WTC11 (cell line): Measurements from ENCODE around the gene FRYL. TPM values are rescaled to one million over a fixed set of nuclear protein-coding genes. Genes with fewer than 3 reads are reported as not detected.

Source experiments
- ATAC-seq: fragments of 200-7000 bp; cut with Tn5 transposase; 2 replicates; pipeline ENCODE4 v1.10.0; 2021; ENCODE audit warnings: mild to moderate bottlenecking, moderate library complexity
- CTCF ChIA-PET: fragments of 300-600 bp; sonication (Branson Sonifier 250); formaldehyde crosslinking; loops from one replicate; lab custom pipeline; 2021; ENCODE audit warnings: antibody characterized with exemption; lab: Charles Lee
- POLR2A ChIA-PET: fragments of 350-600 bp; sonication (Branson Sonifier 250); formaldehyde crosslinking; loops from one replicate; lab custom pipeline; 2021; ENCODE audit warnings: antibody characterized with exemption; lab: Charles Lee
- DNase-seq: peaks from one replicate; pipeline ENCODE4 v3.0.0; 2021; ENCODE audit warnings: low spot score
- H3K27ac Mint-ChIP-seq: 2 replicates; pipeline ENCODE4 v1.8.0; 2021; ENCODE audit warnings: mixed read lengths
- H3K27me3 Mint-ChIP-seq: 2 replicates; pipeline ENCODE4 v1.8.0; 2021; ENCODE audit warnings: low read depth, mild to moderate bottlenecking, moderate library complexity, mixed read lengths
- H3K36me3 Mint-ChIP-seq: 2 replicates; pipeline ENCODE4 v1.8.0; 2021; ENCODE audit warnings: mixed read lengths
- H3K4me1 Mint-ChIP-seq: 2 replicates; pipeline ENCODE4 v1.8.0; 2022; ENCODE audit warnings: mixed read lengths
- H3K4me3 Mint-ChIP-seq: 2 replicates; pipeline ENCODE4 v1.8.0; 2021; ENCODE audit warnings: mild to moderate bottlenecking, moderate library complexity, mixed read lengths
- H3K9me3 Mint-ChIP-seq: 2 replicates; pipeline ENCODE4 v1.8.0; 2021; ENCODE audit warnings: mixed read lengths
- ARID4B ChIP-seq: sonication (generic); formaldehyde crosslinking; IDR thresholded peaks from 2 replicates; pipeline ENCODE4 v1.8.0; 2023; ENCODE audit warnings: missing genetic modification reagents, mild to moderate bottlenecking, borderline replicate concordance
- ATF1 ChIP-seq: sonication (generic); formaldehyde crosslinking; IDR thresholded peaks from 2 replicates; pipeline ENCODE4 v1.8.1; 2023; ENCODE audit warnings: mild to moderate bottlenecking, moderate library complexity, missing genetic modification reagents
- CREB1 ChIP-seq: sonication (generic); formaldehyde crosslinking; IDR thresholded peaks from 2 replicates; pipeline ENCODE4 v1.8.0; 2023; ENCODE audit warnings: mild to moderate bottlenecking, missing genetic modification reagents
- CTCF ChIP-seq: fragments of 200-600 bp; IDR thresholded peaks from 2 replicates; pipeline ENCODE4 v1.8.0; 2022; ENCODE audit warnings: antibody characterized with exemption
- E2F1 ChIP-seq: sonication (generic); formaldehyde crosslinking; IDR thresholded peaks from 2 replicates; pipeline ENCODE4 v1.8.0; 2022; ENCODE audit warnings: mild to moderate bottlenecking, missing genetic modification reagents
- ELF4 ChIP-seq: sonication (generic); formaldehyde crosslinking; IDR thresholded peaks from 2 replicates; pipeline ENCODE4 v1.8.1; 2022; ENCODE audit warnings: low read depth, mild to moderate bottlenecking, moderate library complexity, missing genetic modification reagents
- FOXJ3 ChIP-seq: sonication (generic); formaldehyde crosslinking; IDR thresholded peaks from 2 replicates; pipeline ENCODE4 v1.9.0; 2021; ENCODE audit warnings: missing genetic modification reagents, mild to moderate bottlenecking, borderline replicate concordance
- GABPB1 ChIP-seq: sonication (generic); formaldehyde crosslinking; IDR thresholded peaks from 2 replicates; pipeline ENCODE4 v1.8.1; 2023; ENCODE audit warnings: mild to moderate bottlenecking, missing genetic modification reagents
- IRF1 ChIP-seq: sonication (generic); formaldehyde crosslinking; IDR thresholded peaks from 2 replicates; pipeline ENCODE4 v1.8.0; 2023; ENCODE audit warnings: missing genetic modification reagents
- IRF2 ChIP-seq: sonication (generic); formaldehyde crosslinking; IDR thresholded peaks from 2 replicates; pipeline ENCODE4 v1.8.0; 2022; ENCODE audit warnings: low read depth, missing genetic modification reagents, borderline replicate concordance
- MXD4 ChIP-seq: fragments of 250-450 bp; sonication (Bioruptor Pico); IDR thresholded peaks from 2 replicates; pipeline ENCODE4 v1.8.0; 2021; ENCODE audit warnings: mild to moderate bottlenecking, moderate library complexity, borderline replicate concordance
- MYBL2 ChIP-seq: sonication (generic); formaldehyde crosslinking; IDR thresholded peaks from 2 replicates; pipeline ENCODE4 v1.8.1; 2023; ENCODE audit warnings: mild to moderate bottlenecking, moderate library complexity, missing genetic modification reagents
- NFE2L1 ChIP-seq: sonication (generic); formaldehyde crosslinking; IDR thresholded peaks from 2 replicates; pipeline ENCODE4 v1.8.1; 2023; ENCODE audit warnings: missing genetic modification reagents
- NR3C1 ChIP-seq: sonication (generic); formaldehyde crosslinking; conservative IDR thresholded peaks from 2 replicates; pipeline ENCODE4 v1.8.1; 2023; ENCODE audit warnings: low read depth, mild to moderate bottlenecking, missing genetic modification reagents
- PRDM15 ChIP-seq: sonication (generic); formaldehyde crosslinking; IDR thresholded peaks from 2 replicates; pipeline ENCODE4 v1.8.0; 2022; ENCODE audit warnings: missing genetic modification reagents
- SP1 ChIP-seq: sonication (generic); formaldehyde crosslinking; conservative IDR thresholded peaks from 2 replicates; pipeline ENCODE4 v1.8.1; 2022; ENCODE audit warnings: missing genetic modification reagents
- STAT6 ChIP-seq: sonication (generic); formaldehyde crosslinking; conservative IDR thresholded peaks from 2 replicates; pipeline ENCODE4 v1.8.1; 2023; ENCODE audit warnings: mild to moderate bottlenecking, low read depth, missing genetic modification reagents, moderate library complexity
- ZNF232 ChIP-seq: sonication (generic); formaldehyde crosslinking; IDR thresholded peaks from 2 replicates; pipeline ENCODE4 v1.8.0; 2022; ENCODE audit warnings: mild to moderate bottlenecking, missing genetic modification reagents
- ZNF425 ChIP-seq: fragments of 250-450 bp; sonication (Bioruptor Pico); conservative IDR thresholded peaks from 2 replicates; pipeline ENCODE4 v1.9.0; 2021; ENCODE audit warnings: mild to moderate bottlenecking
- total RNA-seq: library from RNA; stranded (reverse); gene quantifications from 3 replicates; pipeline ENCODE4 v1.2.3, GENCODE V29; 2021

The FRYL gene
- total RNA-seq, 1 experiment from 2014 or later: 38.7 TPM

- no peak overlapping the region for H3K27ac Mint-ChIP-seq
Measured at GRCh38 chr4:48710446-48711209, 69.5 kb downstream of the FRYL start.

More at GRCh38 chr4:48710446-48711209, 69.5 kb downstream of the FRYL start:
- TF ChIP-seq STAT6 (no peak), E2F1 (CRISPR knock-in tag) (no peak), GABPB1 (no peak), ZNF425 (CRISPR knock-in tag) (no peak), ELF4 (CRISPR knock-in tag) (no peak), NFE2L1 (CRISPR knock-in tag) (no peak), NR3C1 (no peak), IRF1 (CRISPR knock-in tag) (no peak), PRDM15 (no peak), ATF1 (CRISPR knock-in tag) (no peak), CREB1 (CRISPR knock-in tag) (no peak), ARID4B (CRISPR knock-in tag) (no peak), MXD4 (CRISPR knock-in tag) (no peak), ZNF232 (no peak), IRF2 (CRISPR knock-in tag) (no peak), FOXJ3 (CRISPR knock-in tag) (no peak), MYBL2 (CRISPR knock-in tag) (no peak), CTCF (no peak), SP1 (CRISPR knock-in tag) (no peak)
- POLR2A ChIA-PET: no interaction called here
- peaks cover 7% of the 10 kb centered on the region for H3K4me1 Mint-ChIP-seq
- CTCF ChIA-PET: no interaction called here
- H3K4me3 Mint-ChIP-seq: no peak overlapping the region
- DNase-seq (no peak), ATAC-seq (no peak)
- H3K36me3 Mint-ChIP-seq: peaks cover 47% of the 10 kb centered on the region
- H3K9me3 Mint-ChIP-seq: peaks cover 27% of the 10 kb centered on the region
- H3K27me3 Mint-ChIP-seq: no peaks in the 10 kb centered on the region
